HG02840 (cell line): ENCODE measurements around the gene TTC32.

ENCODE experiments used
- ATAC-seq: cut with Tn5 transposase; IDR thresholded peaks from one replicate; pipeline ENCODE4 v1.9.1; 2021; ENCODE audit warnings: mild to moderate bottlenecking, moderate library complexity, moderate number of reproducible peaks; ENCODE audit not compliant: unreplicated experiment, low FRiP score

TTC32 gene

DNA sequence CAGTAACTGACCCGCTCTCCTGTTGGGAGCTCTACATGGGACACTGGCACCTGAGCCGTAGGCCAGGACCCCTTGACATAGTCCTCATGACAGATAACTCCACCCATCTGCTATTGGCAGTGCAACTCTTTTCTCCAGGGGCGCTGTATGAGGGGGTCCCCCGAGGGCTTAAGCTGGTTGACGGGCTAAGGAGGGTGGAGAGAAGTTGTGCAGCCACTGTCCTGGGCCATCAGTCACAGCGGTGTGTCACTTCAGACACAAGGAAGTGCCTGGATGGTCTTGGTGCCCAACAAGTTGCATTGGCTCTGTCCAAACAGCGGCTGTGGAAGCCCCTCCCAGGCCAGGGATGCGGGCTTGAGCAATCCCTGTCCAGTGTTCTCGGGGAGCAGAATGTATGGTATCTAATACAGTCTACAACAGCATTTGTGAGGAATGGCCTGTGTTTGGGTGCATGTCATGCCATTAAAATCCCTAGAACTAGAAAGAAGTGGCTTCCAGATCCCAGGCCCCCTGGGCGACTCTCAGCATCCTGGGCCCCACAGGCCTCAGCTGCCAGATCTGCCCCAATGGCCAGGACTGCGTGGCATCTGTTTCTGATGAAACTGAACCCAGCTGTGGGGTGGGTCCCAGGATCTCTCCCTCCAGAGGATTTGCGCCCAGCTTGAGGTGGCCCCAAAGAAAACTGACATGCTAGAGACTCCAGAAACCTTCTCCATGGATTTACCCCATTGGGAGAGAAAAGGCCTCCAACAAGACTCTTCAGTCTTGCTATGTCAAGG lies 23.3 kb downstream of the TTC32 start:
- no peak for ATAC-seq

DNA sequence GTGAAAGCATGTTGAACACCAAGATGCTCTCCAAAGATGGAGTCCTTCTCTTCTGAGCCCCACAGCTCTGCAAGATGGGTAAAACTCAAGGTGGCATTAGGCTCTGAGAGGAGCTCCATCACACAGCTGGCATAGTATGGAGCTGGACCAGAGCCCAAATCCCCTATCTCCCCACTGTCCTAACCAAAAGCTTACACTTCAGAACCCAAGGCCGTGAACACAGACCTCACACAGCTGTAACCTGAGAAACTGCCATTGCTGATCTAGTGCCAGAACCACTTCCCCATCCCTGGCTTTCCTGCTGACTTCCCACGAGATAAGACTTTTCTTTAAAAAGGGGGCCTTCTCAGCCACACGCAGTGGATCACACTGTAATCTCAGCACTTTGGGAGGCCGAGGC lies 25.0 kb downstream of the TTC32 start:
- no peak for ATAC-seq

DNA sequence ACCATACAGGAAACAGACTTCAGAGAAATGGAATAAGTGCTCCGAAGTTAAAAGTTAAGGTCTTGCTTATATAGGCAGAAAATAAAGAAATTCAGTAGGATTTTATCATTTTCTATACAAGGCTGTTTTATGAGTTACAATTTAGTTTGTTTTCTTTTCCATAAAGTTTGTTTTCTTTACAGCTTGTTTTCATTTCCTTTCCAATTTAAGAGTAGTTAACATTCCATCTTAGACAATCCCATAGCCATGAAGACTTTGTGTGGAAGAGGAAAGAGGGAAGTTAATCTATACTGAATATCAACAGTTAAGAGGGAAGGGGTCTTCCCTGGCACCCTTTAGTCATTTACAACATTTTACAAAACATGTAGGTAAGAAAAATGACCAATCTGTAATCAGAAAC lies 26.5 kb downstream of the TTC32 start:
- no peak for ATAC-seq

DNA sequence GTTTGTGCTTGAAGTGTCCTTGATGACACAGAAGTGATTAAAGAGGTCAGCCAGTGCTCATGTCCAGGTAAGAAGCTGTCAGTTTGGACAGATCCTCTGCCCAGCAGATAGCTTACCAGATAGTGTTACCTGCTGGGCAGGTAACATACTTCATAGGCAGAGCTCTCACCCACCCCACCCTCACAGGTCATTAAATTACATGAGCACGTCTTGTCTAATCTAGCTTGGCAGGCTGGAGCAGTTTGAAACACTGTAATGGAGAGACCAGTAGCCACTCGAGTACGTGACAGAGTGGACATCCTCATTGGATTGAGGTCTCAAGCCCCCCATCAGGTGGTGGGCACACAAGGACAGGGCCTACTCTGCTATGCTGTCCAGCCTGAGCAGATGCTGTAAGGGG lies 27.1 kb downstream of the TTC32 start:
- ATAC-seq = no peak

DNA sequence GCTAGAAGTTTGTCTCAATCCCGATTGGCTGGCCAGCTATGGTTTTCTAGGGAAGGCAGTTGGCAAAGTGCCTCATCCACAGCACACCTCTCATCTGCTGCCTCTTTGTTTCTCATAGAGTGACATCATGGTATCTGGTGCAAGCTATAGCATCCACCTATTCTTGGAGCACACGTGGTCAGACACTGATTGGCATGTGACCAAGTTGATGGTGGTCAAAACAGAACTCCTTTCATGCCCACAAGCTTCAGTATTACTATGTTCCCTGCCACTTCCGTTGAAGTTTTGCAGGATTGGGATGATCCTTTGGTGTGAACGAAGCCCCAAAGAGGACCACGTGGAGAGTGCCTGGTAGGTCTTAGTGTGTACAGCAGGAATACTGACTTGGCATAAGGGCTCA lies 28.8 kb downstream of the TTC32 start:
- no peak for ATAC-seq

DNA sequence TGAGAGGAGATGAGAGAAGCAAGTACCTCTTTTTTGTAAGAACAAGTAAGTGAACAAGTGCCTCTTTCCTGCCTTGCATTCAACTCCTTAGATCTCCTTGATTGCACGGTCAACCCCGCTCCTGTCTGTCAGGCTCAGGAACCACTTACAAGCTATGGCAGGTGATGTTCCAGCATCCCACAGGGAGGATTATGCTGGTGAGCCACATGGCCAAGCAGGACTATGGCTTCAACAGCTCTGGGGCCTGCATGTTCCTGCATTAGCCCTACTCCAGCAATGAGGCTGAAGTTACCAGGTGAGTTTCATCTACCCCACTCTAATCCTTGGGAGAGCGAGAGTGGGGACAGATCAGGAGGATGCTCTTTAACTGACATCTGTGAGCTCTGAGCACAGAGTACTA lies 29.5 kb downstream of the TTC32 start:
- ATAC-seq = no peak

DNA sequence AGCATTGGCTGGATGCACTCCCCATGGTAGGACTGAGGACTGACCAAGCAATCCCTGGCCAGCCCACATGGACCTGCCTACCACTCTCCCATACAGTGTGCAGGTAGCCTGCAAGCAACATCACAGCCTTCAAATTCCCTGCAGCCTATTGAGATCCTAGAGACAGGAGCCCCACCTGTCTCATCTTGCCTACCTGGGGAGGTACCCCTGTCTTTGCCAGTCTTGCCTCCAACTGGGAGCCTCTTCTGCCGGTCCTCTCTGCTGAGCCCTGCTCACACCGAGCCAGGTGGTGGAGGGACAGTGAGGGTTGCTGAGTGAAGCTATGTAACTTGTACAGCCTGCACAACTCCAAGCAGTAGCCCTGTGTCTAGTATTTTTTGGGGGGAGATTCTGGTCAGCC lies 29.9 kb downstream of the TTC32 start:
- ATAC-seq = no peak

DNA sequence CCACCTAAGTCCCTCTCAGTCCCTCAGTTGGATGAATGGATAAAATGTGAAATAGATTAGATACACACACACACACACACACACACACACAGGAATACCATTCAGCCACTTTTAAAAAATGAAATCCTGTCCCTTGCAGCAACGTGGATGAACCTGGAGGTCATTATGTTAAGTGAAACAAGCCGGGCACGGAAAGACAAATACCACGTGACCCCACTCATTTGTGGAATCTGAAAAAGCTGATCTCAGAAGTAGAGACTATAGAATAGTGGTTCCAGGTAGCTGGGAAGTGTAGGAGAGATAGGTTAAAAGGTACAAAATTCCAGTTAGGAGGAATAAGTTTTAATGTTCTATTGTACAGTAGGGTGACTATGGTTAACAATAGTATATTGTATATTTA lies 31.0 kb downstream of the TTC32 start:
- no peak for ATAC-seq

DNA sequence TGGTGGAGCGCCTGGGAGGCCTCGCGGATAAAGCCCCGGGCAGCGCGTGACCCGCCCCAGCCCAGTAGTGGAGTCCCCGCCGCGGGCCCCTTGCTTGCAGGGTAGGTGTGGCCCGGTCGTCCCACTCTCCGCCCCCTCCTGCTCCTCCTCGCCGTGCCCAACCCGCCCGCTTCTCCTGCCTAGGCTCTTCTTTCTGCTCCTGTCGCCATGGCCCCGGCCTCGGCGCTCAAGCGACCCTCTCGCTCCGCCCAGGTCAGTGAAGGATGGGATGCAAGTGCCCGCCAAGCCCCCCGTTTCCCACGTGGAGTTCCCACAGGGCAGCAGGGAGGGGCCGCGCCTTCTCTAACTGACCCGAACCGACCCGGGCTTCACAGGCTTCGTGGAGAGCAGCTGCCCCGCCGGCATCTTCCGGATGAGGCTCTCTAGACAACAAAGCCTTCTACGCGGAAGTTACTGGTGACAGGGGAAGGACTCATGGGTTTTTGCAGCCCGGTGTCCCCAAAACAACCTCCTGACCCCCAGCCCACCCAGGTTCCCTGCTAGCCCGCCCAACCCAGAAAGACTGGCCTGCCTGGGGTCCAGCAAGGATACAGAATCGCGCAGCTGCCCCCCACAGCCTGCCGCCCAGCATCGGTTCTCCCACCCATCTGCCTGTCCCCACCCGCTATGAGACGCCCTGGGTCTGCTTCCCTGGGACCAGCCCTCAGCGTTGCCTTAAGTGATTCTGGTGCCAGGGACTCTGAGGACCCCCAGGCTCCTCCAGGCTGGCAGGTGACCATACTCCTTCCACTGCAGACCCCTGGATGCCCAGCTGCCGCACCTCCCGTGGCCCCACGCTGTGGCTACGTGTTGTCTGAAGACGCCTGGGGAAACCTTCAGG lies 32.8 kb downstream of the TTC32 start:
- peak; percentile 75 for ATAC-seq

DNA sequence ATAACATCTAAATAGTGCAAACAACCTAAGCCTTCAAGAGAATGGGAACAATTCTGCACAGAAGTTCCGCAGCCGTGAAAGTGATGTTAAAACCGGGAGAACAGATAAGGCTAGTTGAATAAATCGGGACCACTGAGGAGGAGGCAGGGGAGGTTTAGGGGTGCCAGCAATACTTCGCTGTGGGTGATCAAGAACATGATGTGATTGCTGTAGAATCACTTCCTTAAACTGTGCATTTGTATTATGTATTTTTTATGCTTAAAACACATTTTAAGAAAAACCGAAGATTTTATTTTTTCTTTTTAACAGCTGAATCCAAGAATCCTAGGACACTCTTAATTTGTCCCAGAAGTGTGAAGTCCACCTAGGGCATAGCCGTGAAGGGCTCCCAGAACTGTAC lies 33.6 kb downstream of the TTC32 start:
- ATAC-seq = peak; percentile 2

DNA sequence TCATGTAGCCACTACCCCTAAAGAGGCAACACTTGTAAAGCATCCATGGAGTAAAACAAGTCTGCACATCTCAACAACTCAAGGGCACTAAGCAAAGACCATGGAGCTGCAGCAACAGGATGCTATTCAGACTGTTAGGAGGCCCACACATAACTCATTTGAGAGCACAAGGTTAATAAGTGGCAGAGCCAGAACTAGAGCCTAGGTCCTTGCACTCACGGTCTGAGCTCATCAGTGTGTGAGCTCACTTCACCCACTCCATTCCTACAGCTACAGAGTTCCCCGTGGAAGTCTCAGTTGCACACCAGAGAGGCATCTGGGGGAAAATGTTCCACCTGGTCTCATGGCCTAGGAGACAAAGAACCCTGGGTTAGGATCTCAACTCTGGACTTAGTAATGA lies 35.0 kb downstream of the TTC32 start:
- peak; percentile 43 for ATAC-seq

DNA sequence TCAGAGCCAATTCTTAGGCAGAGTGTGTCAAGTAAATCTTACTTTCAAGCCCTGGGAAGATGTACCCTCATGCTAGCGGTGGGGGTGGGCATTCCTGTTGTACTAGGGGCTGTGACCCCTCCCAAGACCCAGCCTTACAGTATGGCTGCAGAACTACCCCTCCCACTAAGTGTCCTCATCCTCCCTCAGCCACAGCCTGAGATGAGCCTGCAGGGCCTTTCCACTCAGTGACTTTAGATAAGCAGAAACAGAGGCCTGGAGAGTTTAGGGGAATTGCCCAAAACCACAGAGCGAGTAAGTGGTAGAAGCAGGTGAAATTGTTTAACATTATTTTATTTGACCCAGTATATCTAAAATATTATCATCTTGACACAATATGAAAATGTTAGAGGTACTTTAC lies 36.6 kb downstream of the TTC32 start:
- no peak for ATAC-seq

DNA sequence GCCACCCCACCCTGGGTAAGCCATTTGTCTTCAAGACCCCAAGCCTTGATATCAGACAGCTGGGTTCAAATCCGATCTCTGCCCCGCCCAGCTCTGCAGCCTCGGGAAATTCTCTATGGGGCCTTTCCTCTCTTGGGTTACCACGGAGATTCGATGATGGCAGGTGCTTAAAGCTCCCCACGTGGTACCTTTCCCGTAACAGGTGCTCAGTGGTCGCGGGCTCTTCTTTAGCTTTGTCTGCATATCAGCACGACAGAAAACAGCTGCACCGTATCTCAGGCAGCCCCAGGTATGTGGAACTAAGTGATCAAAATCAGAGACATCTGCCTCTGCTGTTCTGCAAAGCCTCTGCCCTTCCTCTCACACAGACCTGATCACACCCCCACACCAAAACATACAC lies 37.4 kb downstream of the TTC32 start:
- no peak for ATAC-seq

DNA sequence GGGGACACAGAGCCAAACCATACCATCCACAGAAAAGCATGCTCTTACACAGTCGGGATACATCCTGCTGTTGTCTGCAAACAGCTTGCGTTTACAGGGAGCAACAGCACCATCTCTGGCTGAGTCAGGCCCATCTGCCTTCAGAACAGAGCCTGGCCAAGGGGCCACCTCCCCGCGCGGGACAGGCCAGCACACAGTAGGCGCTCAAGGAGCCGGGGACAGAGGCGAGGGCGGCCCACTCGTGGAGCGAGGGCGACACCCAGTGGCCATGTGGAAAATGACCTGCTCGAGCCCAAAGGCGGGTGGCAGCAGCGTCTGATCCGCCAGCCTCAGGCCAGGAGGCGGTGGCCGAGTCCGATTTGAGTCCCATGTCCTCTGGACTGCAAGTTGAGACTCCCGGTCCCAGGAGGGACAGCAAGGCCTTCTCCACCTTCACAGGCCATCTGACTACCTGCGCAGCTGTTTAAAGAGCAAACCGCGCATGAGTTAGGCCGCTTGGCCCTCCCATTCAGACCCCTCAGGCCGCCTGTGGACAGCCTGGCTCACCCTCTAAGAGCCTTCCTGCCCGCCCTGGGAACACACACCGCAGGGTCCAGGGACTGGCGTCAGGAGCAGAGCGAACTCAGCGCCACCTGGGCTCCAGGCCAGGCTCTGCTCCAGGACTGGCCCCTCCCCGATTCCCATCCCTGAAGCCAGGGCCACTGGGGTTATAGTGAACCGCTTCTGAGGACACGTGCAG lies 38.3 kb downstream of the TTC32 start:
- no peak for ATAC-seq

DNA sequence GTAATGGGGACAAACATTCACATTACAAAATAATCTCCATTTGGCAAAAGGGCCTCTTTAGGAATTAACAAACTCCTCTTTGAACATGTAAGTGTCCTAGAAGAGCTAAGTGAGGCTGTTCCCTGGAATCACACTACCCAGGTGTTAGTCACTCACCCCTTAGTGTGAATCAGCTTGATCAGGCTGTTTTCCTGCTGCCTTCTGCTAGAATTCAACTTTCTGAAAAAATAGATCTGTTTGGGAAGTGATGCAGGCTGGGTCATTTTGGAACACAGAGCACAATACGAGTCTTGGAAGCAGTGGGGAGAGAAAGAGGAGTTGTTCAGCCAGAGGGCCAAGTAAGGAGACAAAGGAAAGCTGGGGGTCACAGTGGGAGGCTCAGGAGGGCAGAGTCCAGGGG lies 40.0 kb downstream of the TTC32 start:
- ATAC-seq = no peak

DNA sequence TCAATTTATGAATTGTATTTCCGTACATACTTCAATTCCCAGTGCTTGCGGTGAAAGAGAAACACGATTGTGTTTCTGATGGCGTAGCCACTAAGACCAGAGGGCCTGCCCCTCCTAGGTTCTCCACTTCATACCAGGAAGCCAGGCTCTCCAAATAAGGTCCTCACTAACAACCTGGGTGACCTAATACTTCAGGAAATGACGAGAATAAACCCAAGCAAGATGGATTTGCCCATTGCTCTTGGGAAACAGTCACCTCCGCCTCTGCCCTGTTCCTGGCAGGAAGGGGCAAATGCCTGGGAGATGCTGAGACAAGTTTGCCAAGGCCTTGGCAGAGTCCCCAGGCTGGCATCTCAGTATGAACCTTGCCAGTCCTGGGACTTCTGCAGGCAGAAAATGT lies 41.8 kb downstream of the TTC32 start:
- ATAC-seq = no peak

DNA sequence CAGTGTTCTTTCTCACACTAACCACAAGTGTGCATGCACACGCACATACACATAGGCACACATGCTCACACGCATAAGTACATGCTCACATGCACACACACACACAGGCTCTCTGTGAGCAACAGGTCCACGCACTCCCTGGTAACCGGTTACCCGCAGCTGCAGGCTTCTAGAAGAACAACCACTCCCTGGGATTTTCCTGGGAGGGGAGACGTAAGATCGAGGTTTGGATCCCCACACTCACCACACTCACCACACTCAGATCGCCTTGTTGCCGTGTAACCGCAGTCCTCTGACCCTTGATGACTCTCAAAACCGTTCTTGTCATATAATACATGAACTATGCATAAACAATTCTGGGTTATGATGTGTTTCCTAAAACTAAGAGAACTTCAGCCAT lies 42.2 kb downstream of the TTC32 start:
- no peak for ATAC-seq

DNA sequence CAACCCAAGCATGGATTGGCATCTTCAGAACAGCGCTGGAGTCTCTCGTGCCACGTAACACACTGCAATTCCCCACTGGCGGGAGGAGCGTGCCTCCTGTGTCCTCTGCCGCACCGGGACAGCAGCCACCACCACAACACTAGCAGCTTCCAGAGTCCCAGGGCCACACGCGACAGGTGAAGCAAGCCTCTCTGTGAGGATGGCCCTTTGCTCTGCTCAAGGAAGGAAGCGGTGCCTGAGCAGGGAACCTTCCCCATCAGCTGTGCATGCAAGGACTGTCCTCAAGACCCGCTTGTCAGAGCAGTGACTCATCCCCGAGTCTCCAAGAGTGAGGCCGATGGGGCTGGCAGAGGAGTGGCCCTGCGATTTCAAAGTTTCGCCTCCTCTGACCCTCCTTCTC lies 44.0 kb downstream of the TTC32 start:
- ATAC-seq = no peak

DNA sequence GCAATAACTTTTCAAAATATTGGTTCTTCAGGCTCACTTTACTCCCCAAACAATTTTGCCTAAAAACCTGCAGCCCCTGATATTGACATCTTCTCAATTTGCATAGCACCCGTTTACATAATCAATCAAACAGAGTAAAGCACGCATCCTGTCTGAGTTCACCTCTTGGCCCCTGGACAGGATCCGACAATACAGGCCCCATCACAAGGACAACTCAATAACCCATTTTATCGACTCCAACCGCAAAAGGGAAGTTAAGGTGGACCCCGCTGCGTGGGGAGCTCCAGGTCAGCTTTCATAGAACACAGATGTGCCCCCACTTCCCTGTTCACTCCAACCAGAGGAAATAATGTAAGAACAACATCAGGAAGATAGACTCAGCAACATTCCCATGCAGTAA lies 44.7 kb downstream of the TTC32 start:
- ATAC-seq = no peak

DNA sequence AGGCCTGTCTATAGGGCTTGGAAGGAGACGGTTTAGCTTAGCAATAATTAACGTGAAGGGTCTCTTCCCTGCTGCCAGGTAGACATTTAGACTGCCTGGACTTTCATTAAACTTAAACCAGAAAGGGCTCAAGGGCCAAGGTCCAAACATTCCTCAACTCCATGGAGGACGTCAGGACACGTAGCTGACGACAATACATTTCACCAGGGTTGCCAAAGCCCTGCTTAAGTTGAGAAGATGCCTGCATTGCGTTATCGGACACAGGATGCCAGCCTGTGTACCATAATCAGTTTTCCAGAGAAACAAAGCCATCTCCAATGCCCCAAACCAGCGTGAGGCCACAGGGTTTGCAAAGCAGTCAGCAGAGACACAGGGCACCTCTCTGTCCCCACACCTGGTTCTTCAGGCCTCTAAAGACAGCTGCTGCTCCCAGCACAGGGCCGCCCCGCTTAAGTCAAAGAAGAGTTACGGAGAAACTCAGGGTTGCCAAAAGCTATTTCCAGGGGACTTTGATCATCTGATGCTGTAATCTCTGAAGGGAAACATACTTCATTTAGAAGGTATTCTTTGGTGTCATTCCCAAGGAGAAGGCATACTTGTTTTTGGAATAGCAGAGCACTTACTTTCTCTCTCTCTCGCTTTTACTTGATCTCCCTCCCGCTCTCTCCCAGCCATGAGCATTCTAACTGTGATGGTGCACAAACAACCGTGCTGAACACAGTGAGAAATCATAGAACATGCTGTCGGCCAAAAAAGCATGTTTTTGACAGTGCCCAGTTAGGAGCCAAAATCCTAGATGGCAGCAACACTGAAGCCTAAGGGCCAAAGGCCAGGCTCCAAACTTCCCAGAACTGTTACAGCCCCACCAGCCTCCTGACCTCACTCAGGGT lies 46.0 kb downstream of the TTC32 start:
- no peak for ATAC-seq
